ENCODE results near the gene MLLT1.

GRCh38 chr19:6222884-6223283 is 56.9 kb downstream of the MLLT1 start:
- TF ChIP-seq, protein P1, sequence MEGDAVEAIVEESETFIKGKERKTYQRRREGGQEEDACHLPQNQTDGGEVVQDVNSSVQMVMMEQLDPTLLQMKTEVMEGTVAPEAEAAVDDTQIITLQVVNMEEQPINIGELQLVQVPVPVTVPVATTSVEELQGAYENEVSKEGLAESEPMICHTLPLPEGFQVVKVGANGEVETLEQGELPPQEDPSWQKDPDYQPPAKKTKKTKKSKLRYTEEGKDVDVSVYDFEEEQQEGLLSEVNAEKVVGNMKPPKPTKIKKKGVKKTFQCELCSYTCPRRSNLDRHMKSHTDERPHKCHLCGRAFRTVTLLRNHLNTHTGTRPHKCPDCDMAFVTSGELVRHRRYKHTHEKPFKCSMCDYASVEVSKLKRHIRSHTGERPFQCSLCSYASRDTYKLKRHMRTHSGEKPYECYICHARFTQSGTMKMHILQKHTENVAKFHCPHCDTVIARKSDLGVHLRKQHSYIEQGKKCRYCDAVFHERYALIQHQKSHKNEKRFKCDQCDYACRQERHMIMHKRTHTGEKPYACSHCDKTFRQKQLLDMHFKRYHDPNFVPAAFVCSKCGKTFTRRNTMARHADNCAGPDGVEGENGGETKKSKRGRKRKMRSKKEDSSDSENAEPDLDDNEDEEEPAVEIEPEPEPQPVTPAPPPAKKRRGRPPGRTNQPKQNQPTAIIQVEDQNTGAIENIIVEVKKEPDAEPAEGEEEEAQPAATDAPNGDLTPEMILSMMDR (IDR thresholded peaks at IDR 0.05) = no peak
- no peak for TF ChIP-seq POLR2A (IDR thresholded peaks at IDR 0.05)

All from vagina (tissue), 2 donors.